Measurements from ENCODE around the gene CPD. TPM values are rescaled to one million over a fixed set of nuclear protein-coding genes. Genes with fewer than 3 reads are reported as not detected.

The CPD gene
- polyA plus RNA-seq, 1 of the 3 experiments (the other 2 are of a cell fraction), result 12.5 TPM

DNA sequence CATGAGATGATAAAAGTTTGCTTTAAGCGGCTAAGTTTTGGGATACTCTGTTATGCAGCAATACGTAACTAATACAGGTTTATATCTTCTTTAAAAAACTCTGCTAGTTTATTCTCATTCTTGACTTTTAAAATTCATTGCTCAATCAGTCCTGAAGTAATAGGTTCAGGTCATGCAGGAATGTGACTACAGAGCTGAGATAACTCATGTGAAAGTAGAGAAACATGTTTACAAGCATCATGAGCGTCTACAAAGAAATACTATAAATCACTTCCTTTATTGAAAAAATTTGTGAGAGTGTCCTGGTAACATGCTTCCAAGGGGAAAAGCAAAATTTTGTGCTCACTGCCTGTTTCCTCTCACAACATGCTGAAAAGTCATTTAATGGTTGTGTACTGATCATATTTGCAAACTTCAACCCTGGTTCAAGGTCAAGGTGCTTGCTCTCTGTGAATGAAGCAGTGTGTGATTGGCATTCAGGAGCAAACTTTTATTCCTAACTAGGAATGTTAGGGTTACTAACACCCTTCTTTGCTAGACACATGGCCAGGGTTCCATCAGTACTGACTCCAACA, 32.4 kb upstream of the CPD start:
- H3K4me3 ChIP-seq (ENCODE audit: low read depth in 2 of 2, low read length in 1 of 2), result no peak overlapping the region
- no peak for DNase-seq
- no peak overlapping the region for H3K4me2 ChIP-seq
- no peaks in the 10 kb centered on the region for H4K20me1 ChIP-seq (ENCODE audit: insufficient read depth)
- H2AFZ ChIP-seq (ENCODE audit: low read depth), result no peak overlapping the region
- no peaks in the 10 kb centered on the region for H3F3A ChIP-seq (replicated peaks; ENCODE audit: insufficient read depth)
- H3K27me3 ChIP-seq (ENCODE audit: insufficient read depth), result no peaks in the 10 kb centered on the region
- H3K9me2 ChIP-seq, result no peaks in the 10 kb centered on the region
- ChIA-PET CTCF (interaction anchor here (1.2 to 1.4 kb wide), 2 partner anchors 35 to 48 kb away, joined by 3 read pairs; no protein-coding TSS in a partner anchor), POLR2A (no interaction called here)
- no peaks in the 10 kb centered on the region for H3K9me3 ChIP-seq
- peaks cover 0 to 12% of the 10 kb centered on the region in 2 experiments; a peak in 2 of 4 replicates for H3K4me1 ChIP-seq (ENCODE audit: control insufficient read depth in 1 of 2, insufficient read depth in 2 of 2, low read depth in 1 of 2, low read length in 1 of 2)
- WGBS (ENCODE audit: low lambda C conversion rate), result 93% methylated on average over 3 of the region's 3 CpGs
- no peaks in the 10 kb centered on the region for H3K79me2 ChIP-seq (ENCODE audit: insufficient read depth)
- H3K9ac ChIP-seq, result no peak overlapping the region
- H3K36me3 ChIP-seq (replicated peaks in 1 of 2; ENCODE audit: control insufficient read depth in 1 of 2, insufficient read depth in 2 of 2, low read length in 1 of 2), result no peaks in the 10 kb centered on the region
- H3K27ac ChIP-seq (ENCODE audit: low read depth in 2 of 2, low read length in 1 of 2), result no peak overlapping the region
- TF ChIP-seq, protein P1, sequence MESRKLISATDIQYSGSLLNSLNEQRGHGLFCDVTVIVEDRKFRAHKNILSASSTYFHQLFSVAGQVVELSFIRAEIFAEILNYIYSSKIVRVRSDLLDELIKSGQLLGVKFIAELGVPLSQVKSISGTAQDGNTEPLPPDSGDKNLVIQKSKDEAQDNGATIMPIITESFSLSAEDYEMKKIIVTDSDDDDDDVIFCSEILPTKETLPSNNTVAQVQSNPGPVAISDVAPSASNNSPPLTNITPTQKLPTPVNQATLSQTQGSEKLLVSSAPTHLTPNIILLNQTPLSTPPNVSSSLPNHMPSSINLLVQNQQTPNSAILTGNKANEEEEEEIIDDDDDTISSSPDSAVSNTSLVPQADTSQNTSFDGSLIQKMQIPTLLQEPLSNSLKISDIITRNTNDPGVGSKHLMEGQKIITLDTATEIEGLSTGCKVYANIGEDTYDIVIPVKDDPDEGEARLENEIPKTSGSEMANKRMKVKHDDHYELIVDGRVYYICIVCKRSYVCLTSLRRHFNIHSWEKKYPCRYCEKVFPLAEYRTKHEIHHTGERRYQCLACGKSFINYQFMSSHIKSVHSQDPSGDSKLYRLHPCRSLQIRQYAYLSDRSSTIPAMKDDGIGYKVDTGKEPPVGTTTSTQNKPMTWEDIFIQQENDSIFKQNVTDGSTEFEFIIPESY (IDR thresholded peaks at IDR 0.05; ENCODE audit: borderline replicate concordance, low read depth), result no peak
- TF ChIP-seq RXRA (IDR thresholded peaks at IDR 0.05; ENCODE audit: borderline replicate concordance, low read depth) (no peak), EZH2phosphoT487 (IDR thresholded peaks at IDR 0.05; ENCODE audit: borderline replicate concordance, low read depth) (no peak), MEF2A (IDR thresholded peaks at IDR 0.05; ENCODE audit: borderline replicate concordance, low read depth) (no peak), NRF1 (IDR thresholded peaks at IDR 0.05; ENCODE audit: low read depth, low read length) (no peak), TAF1 (IDR thresholded peaks at IDR 0.05; ENCODE audit: borderline replicate concordance, low read depth, low read length) (no peak)

- TF ChIP-seq MEF2A (IDR thresholded peaks at IDR 0.05; ENCODE audit: borderline replicate concordance, low read depth) (no peak), RCOR1 (IDR thresholded peaks at IDR 0.05; ENCODE audit: low read length) (no peak; the same call in 1 of the 2 replicates), GATA2 (CRISPR knock-in tag; IDR thresholded peaks at IDR 0.05) (peak; percentile 69), CHD2 (IDR thresholded peaks at IDR 0.05; ENCODE audit: low read length, partially characterized antibody) (peak; percentile 28), EP300 (IDR thresholded peaks at IDR 0.05; ENCODE audit: borderline replicate concordance in 1 of 2, low read depth in 1 of 2, low read length in 1 of 2) (peak in 1 of 2 experiments; percentile 52; a peak in 1 of 4 replicates)
- H3K4me1 ChIP-seq (ENCODE audit: control insufficient read depth in 1 of 2, insufficient read depth in 2 of 2, low read depth in 1 of 2, low read length in 1 of 2), result peaks cover 0 to 12% of the 10 kb centered on the region in 2 experiments; a peak in 2 of 4 replicates
- ChIA-PET CTCF (interaction anchor here (0.6 to 1.5 kb wide), 7 partner anchors 11 to 977 kb away, joined by 3 read pairs; no protein-coding TSS in a partner anchor), POLR2A (no interaction called here)
- 53% methylated on average over 4 of the region's 4 CpGs for WGBS (ENCODE audit: low lambda C conversion rate)
- no peak overlapping the region for H3K9ac ChIP-seq
- H3F3A ChIP-seq (replicated peaks; ENCODE audit: insufficient read depth), result no peaks in the 10 kb centered on the region
- H2AFZ ChIP-seq (ENCODE audit: low read depth), result no peak overlapping the region
- no peaks in the 10 kb centered on the region for H3K27me3 ChIP-seq (ENCODE audit: insufficient read depth)
- H3K79me2 ChIP-seq (ENCODE audit: insufficient read depth), result no peaks in the 10 kb centered on the region
- H3K36me3 ChIP-seq (replicated peaks in 1 of 2; ENCODE audit: control insufficient read depth in 1 of 2, insufficient read depth in 2 of 2, low read length in 1 of 2), result no peaks in the 10 kb centered on the region
- peak; percentile 9 for DNase-seq
- H3K4me2 ChIP-seq, result no peak overlapping the region
- no peak overlapping the region for H3K4me3 ChIP-seq (ENCODE audit: low read depth in 2 of 2, low read length in 1 of 2)
- no peaks in the 10 kb centered on the region for H3K9me2 ChIP-seq
- no peaks in the 10 kb centered on the region for H4K20me1 ChIP-seq (ENCODE audit: insufficient read depth)
- no peak overlapping the region for H3K27ac ChIP-seq (ENCODE audit: low read depth in 2 of 2, low read length in 1 of 2)
- no peaks in the 10 kb centered on the region for H3K9me3 ChIP-seq
These were observed 31.2 kb upstream of the CPD start for GRCh38 chr17:30347488-30347887.
